ENCODE data around the gene PFDN4. TPM values are rescaled to one million over a fixed set of nuclear protein-coding genes. Genes with fewer than 3 reads are reported as not detected.

Gene PFDN4
- total and polyA plus RNA-seq, 12 donors, result 18.7 to 103 (median 44.2) TPM

- Histone ChIP-seq H3K9me3 (replicated peaks in 1 of 3) (no peaks in the 10 kb centered on the region), H3K27ac (no peak overlapping the region), H3K4me3 (no peak overlapping the region), H3K36me3 (replicated peaks in 1 of 2) (no peaks in the 10 kb centered on the region), H3K4me1 (replicated peaks in 1 of 2) (no peaks in the 10 kb centered on the region), H3K27me3 (peaks cover 8% of the 10 kb centered on the region)
- no peak for DNase-seq
- TF ChIP-seq CTCF (IDR thresholded peaks at IDR 0.05) (no peak), POLR2A (IDR thresholded peaks at IDR 0.05) (no peak)
- WGBS, 4 donors, result 78 to 82% (median 81%) methylated on average over 7 of the region's 7 CpGs
- intact Hi-C loops (cut with DNase I), result no loop called here
Observed at GRCh38 chr20:54160065-54161007, 47.6 kb upstream of the PFDN4 start.

GRCh38 chr20:54161008-54161820, 46.7 kb upstream of the PFDN4 start:
- Histone ChIP-seq H3K4me3 (no peak overlapping the region), H3K27ac (no peak overlapping the region), H3K36me3 (replicated peaks in 1 of 2) (no peaks in the 10 kb centered on the region), H3K27me3 (peaks cover 8% of the 10 kb centered on the region), H3K4me1 (replicated peaks in 1 of 2) (no peaks in the 10 kb centered on the region), H3K9me3 (replicated peaks in 1 of 3) (no peaks in the 10 kb centered on the region)
- TF ChIP-seq CTCF (IDR thresholded peaks at IDR 0.05) (no peak), POLR2A (IDR thresholded peaks at IDR 0.05) (no peak)
- intact Hi-C loops (cut with DNase I), result no loop called here
- DNase-seq, result no peak
- 80 to 86% (median 83%) methylated on average over 9 of the region's 9 CpGs for WGBS, 4 donors

- no peak for TF ChIP-seq CTCF (IDR thresholded peaks at IDR 0.05)
- no peak for TF ChIP-seq POLR2A (IDR thresholded peaks at IDR 0.05)
- H3K27ac ChIP-seq, result no peak overlapping the region
- no peaks in the 10 kb centered on the region for H3K9me3 ChIP-seq (replicated peaks in 1 of 3)
- no peak for DNase-seq
- intact Hi-C loops (cut with DNase I), result no loop called here
- no peaks in the 10 kb centered on the region for H3K4me1 ChIP-seq (replicated peaks in 1 of 2)
- H3K27me3 ChIP-seq, result peaks cover 8% of the 10 kb centered on the region
- no peaks in the 10 kb centered on the region for H3K36me3 ChIP-seq (replicated peaks in 1 of 2)
- 87 to 94% (median 92%) methylated on average over 4 of the region's 4 CpGs for WGBS, 4 donors
- H3K4me3 ChIP-seq, result no peak overlapping the region
Observed at GRCh38 chr20:54161821-54162149, 46.1 kb upstream of the PFDN4 start.

GRCh38 chr20:54162378-54163009, 45.4 kb upstream of the PFDN4 start:
- TF ChIP-seq CTCF (IDR thresholded peaks at IDR 0.05) (no peak), POLR2A (IDR thresholded peaks at IDR 0.05) (no peak)
- H3K27me3 ChIP-seq, result peaks cover 13% of the 10 kb centered on the region
- H3K9me3 ChIP-seq (replicated peaks in 1 of 3), result no peaks in the 10 kb centered on the region
- H3K36me3 ChIP-seq (replicated peaks in 1 of 2), result no peaks in the 10 kb centered on the region
- H3K4me3 ChIP-seq, result no peak overlapping the region
- intact Hi-C loops (cut with DNase I), result no loop called here
- no peak for DNase-seq
- WGBS, 4 donors, result 56 to 71% (median 63%) methylated on average over 16 of the region's 16 CpGs
- H3K4me1 ChIP-seq (replicated peaks in 1 of 2), result no peaks in the 10 kb centered on the region
- no peak overlapping the region for H3K27ac ChIP-seq
